ENCODE results near the gene TAGLN. TPM values are rescaled to one million over a fixed set of nuclear protein-coding genes. Genes with fewer than 3 reads are reported as not detected.

Gene TAGLN
- 12.9 TPM for total RNA-seq

- DNase-seq = no peak
Measured at GRCh38 chr11:117199053-117199915, at the start of gene TAGLN. Gene TAGLN (plus strand): TSS chr11:117199370. CDS start chr11:117203014, 3,644 bp downstream.

GRCh38 chr11:117152066-117152465, 47.1 kb upstream of the TAGLN start:
- no peak for DNase-seq

GRCh38 chr11:117154468-117154867, 44.7 kb upstream of the TAGLN start:
- no peak for DNase-seq

- DNase-seq = no peak
Measured at GRCh38 chr11:117157507-117157906, 41.7 kb upstream of the TAGLN start.

- no peak for DNase-seq
Measured at GRCh38 chr11:117159892-117160291, 39.3 kb upstream of the TAGLN start.

- DNase-seq = no peak
Measured at GRCh38 chr11:117160826-117161225, 38.3 kb upstream of the TAGLN start.

- DNase-seq = no peak
Measured at GRCh38 chr11:117166491-117166890, 32.7 kb upstream of the TAGLN start.

GRCh38 chr11:117169736-117170135, 29.4 kb upstream of the TAGLN start:
- DNase-seq = no peak

- peak; percentile 23 for DNase-seq
Measured at GRCh38 chr11:117170210-117170609, 29.0 kb upstream of the TAGLN start.

- DNase-seq = no peak
Measured at GRCh38 chr11:117171007-117171403, 28.2 kb upstream of the TAGLN start.

GRCh38 chr11:117171404-117172061, 27.6 kb upstream of the TAGLN start:
- no peak for DNase-seq

- DNase-seq = no peak
Measured at GRCh38 chr11:117172724-117173421, 26.3 kb upstream of the TAGLN start.

- no peak for DNase-seq
Measured at GRCh38 chr11:117175104-117175503, 24.1 kb upstream of the TAGLN start.

- DNase-seq = no peak
Measured at GRCh38 chr11:117175781-117176180, 23.4 kb upstream of the TAGLN start.

- no peak for DNase-seq
Measured at GRCh38 chr11:117176186-117176585, 23.0 kb upstream of the TAGLN start.

GRCh38 chr11:117177534-117178209, 21.5 kb upstream of the TAGLN start:
- no peak for DNase-seq

GRCh38 chr11:117178210-117179034, 20.7 kb upstream of the TAGLN start, which contains the start of gene SIDT2:
Gene SIDT2 (plus strand): TSS chr11:117178743. CDS start chr11:117179264, 521 bp downstream.
- peak; percentile 90 for DNase-seq

- DNase-seq = no peak
Measured at GRCh38 chr11:117179048-117179999, 19.8 kb upstream of the TAGLN start.

- DNase-seq = no peak
Measured at GRCh38 chr11:117180020-117180419, 19.1 kb upstream of the TAGLN start.
